GM23338 (cell line): ENCODE data around the gene PPFIBP1.

Experiments used
- CREB1 ChIP-seq: fragments of 250-450 bp; sonication (Bioruptor Pico); IDR thresholded peaks from 2 replicates; pipeline ENCODE4 v1.5.0; 2020; ENCODE audit warnings: low read depth, mild to moderate bottlenecking, moderate library complexity
- EZH2 ChIP-seq: fragments of 200-600 bp; sonication (generic); IDR thresholded peaks from one replicate; pipeline ENCODE4 v1.8.0; 2017; ENCODE audit warnings: antibody characterized with exemption, mild to moderate bottlenecking, low read depth; ENCODE audit not compliant: unreplicated experiment
- EZH2phosphoT487 ChIP-seq: fragments of 200-600 bp; sonication (generic); IDR thresholded peaks from one replicate; pipeline ENCODE4 v1.8.1; 2018; ENCODE audit warnings: antibody characterized with exemption; ENCODE audit not compliant: unreplicated experiment
- JUNB ChIP-seq: IDR thresholded peaks from one replicate; pipeline ENCODE4 v1.6.1; 2016; ENCODE audit warnings: antibody characterized with exemption; ENCODE audit not compliant: unreplicated experiment
- POLR2AphosphoS5 ChIP-seq: IDR thresholded peaks from 2 replicates; pipeline ENCODE4 v1.6.1; 2016; ENCODE audit warnings: antibody characterized with exemption, low read depth
- STAT1 ChIP-seq: IDR thresholded peaks from one replicate; pipeline ENCODE4 v1.6.1; 2016; ENCODE audit warnings: antibody characterized with exemption; ENCODE audit not compliant: unreplicated experiment
- ZNF114 ChIP-seq: fragments of 250-450 bp; sonication (Bioruptor Pico); IDR thresholded peaks from 2 replicates; pipeline ENCODE4 v1.5.0; 2020; ENCODE audit warnings: mild to moderate bottlenecking, moderate library complexity
- TF ChIP-seq, protein P1 (sequence below), 2 experiments: fragments of 200-600 bp in 1 of 2; sonication (generic) in 1 of 2; conservative IDR thresholded peaks; 2 replicates each; pipeline versions ENCODE4 v1.5.1 to v1.6.1; 2016 to 2017; ENCODE audit warnings: antibody characterized with exemption in 2 of 2, low read depth in 2 of 2, mild to moderate bottlenecking in 2 of 2, moderate library complexity in 1 of 2
- TF ChIP-seq, protein P2 (sequence below): IDR thresholded peaks from one replicate; pipeline ENCODE4 v1.6.1; 2018; ENCODE audit warnings: antibody characterized with exemption; ENCODE audit not compliant: unreplicated experiment
- TF ChIP-seq, protein P3 (sequence below): IDR thresholded peaks from 2 replicates; pipeline ENCODE4 v1.6.1; 2016; ENCODE audit warnings: antibody characterized with exemption
- TF ChIP-seq, protein P4 (sequence below): fragments of 250-450 bp; sonication (Bioruptor Pico); IDR thresholded peaks from 2 replicates; pipeline ENCODE4 v1.5.0; 2020; ENCODE audit warnings: mild to moderate bottlenecking, moderate library complexity

DNA sequence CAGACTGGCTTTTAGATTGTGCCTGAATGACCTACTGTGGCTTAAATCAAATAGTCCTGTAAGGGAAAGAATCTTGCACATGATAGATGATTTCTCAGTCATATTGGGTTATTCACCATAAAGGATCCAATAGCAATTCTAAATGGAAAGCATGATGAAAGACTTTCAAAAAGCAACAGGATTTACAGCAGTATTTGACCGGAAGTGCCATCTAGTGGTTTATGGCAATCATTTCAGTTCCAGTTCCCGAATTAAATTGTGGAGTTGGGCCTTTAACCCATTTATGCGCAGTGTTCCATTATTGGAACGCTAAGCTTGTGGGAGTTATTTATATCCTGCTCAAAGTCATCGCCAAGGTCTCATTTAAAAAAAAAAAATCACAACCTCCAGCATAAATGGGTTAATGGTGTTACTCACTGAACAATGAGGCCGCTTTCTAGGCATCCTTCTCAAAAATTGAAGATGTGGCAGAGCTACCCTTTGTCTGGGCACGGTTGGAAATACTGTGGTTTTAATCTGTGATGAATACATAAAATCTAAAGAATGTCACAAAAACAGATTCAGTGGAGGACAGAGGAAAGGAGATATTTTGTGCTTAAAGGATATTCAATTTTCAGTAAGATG lies 111.5 kb downstream of the PPFIBP1 start:
- TF ChIP-seq, protein P1, sequence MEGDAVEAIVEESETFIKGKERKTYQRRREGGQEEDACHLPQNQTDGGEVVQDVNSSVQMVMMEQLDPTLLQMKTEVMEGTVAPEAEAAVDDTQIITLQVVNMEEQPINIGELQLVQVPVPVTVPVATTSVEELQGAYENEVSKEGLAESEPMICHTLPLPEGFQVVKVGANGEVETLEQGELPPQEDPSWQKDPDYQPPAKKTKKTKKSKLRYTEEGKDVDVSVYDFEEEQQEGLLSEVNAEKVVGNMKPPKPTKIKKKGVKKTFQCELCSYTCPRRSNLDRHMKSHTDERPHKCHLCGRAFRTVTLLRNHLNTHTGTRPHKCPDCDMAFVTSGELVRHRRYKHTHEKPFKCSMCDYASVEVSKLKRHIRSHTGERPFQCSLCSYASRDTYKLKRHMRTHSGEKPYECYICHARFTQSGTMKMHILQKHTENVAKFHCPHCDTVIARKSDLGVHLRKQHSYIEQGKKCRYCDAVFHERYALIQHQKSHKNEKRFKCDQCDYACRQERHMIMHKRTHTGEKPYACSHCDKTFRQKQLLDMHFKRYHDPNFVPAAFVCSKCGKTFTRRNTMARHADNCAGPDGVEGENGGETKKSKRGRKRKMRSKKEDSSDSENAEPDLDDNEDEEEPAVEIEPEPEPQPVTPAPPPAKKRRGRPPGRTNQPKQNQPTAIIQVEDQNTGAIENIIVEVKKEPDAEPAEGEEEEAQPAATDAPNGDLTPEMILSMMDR (conservative IDR thresholded peaks at IDR 0.05; ENCODE audit: low read depth in 2 of 2): peak; percentile 67 to 77
- TF ChIP-seq EZH2 (no peak), JUNB (no peak), CREB1 (CRISPR knock-in tag) (no peak), EZH2phosphoT487 (no peak), POLR2AphosphoS5 (no peak), ZNF114 (CRISPR knock-in tag) (no peak), STAT1 (no peak)
- TF ChIP-seq, protein P2, sequence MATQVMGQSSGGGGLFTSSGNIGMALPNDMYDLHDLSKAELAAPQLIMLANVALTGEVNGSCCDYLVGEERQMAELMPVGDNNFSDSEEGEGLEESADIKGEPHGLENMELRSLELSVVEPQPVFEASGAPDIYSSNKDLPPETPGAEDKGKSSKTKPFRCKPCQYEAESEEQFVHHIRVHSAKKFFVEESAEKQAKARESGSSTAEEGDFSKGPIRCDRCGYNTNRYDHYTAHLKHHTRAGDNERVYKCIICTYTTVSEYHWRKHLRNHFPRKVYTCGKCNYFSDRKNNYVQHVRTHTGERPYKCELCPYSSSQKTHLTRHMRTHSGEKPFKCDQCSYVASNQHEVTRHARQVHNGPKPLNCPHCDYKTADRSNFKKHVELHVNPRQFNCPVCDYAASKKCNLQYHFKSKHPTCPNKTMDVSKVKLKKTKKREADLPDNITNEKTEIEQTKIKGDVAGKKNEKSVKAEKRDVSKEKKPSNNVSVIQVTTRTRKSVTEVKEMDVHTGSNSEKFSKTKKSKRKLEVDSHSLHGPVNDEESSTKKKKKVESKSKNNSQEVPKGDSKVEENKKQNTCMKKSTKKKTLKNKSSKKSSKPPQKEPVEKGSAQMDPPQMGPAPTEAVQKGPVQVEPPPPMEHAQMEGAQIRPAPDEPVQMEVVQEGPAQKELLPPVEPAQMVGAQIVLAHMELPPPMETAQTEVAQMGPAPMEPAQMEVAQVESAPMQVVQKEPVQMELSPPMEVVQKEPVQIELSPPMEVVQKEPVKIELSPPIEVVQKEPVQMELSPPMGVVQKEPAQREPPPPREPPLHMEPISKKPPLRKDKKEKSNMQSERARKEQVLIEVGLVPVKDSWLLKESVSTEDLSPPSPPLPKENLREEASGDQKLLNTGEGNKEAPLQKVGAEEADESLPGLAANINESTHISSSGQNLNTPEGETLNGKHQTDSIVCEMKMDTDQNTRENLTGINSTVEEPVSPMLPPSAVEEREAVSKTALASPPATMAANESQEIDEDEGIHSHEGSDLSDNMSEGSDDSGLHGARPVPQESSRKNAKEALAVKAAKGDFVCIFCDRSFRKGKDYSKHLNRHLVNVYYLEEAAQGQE: no peak
- TF ChIP-seq, protein P3, sequence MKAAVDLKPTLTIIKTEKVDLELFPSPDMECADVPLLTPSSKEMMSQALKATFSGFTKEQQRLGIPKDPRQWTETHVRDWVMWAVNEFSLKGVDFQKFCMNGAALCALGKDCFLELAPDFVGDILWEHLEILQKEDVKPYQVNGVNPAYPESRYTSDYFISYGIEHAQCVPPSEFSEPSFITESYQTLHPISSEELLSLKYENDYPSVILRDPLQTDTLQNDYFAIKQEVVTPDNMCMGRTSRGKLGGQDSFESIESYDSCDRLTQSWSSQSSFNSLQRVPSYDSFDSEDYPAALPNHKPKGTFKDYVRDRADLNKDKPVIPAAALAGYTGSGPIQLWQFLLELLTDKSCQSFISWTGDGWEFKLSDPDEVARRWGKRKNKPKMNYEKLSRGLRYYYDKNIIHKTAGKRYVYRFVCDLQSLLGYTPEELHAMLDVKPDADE: no peak
- TF ChIP-seq, protein P4, sequence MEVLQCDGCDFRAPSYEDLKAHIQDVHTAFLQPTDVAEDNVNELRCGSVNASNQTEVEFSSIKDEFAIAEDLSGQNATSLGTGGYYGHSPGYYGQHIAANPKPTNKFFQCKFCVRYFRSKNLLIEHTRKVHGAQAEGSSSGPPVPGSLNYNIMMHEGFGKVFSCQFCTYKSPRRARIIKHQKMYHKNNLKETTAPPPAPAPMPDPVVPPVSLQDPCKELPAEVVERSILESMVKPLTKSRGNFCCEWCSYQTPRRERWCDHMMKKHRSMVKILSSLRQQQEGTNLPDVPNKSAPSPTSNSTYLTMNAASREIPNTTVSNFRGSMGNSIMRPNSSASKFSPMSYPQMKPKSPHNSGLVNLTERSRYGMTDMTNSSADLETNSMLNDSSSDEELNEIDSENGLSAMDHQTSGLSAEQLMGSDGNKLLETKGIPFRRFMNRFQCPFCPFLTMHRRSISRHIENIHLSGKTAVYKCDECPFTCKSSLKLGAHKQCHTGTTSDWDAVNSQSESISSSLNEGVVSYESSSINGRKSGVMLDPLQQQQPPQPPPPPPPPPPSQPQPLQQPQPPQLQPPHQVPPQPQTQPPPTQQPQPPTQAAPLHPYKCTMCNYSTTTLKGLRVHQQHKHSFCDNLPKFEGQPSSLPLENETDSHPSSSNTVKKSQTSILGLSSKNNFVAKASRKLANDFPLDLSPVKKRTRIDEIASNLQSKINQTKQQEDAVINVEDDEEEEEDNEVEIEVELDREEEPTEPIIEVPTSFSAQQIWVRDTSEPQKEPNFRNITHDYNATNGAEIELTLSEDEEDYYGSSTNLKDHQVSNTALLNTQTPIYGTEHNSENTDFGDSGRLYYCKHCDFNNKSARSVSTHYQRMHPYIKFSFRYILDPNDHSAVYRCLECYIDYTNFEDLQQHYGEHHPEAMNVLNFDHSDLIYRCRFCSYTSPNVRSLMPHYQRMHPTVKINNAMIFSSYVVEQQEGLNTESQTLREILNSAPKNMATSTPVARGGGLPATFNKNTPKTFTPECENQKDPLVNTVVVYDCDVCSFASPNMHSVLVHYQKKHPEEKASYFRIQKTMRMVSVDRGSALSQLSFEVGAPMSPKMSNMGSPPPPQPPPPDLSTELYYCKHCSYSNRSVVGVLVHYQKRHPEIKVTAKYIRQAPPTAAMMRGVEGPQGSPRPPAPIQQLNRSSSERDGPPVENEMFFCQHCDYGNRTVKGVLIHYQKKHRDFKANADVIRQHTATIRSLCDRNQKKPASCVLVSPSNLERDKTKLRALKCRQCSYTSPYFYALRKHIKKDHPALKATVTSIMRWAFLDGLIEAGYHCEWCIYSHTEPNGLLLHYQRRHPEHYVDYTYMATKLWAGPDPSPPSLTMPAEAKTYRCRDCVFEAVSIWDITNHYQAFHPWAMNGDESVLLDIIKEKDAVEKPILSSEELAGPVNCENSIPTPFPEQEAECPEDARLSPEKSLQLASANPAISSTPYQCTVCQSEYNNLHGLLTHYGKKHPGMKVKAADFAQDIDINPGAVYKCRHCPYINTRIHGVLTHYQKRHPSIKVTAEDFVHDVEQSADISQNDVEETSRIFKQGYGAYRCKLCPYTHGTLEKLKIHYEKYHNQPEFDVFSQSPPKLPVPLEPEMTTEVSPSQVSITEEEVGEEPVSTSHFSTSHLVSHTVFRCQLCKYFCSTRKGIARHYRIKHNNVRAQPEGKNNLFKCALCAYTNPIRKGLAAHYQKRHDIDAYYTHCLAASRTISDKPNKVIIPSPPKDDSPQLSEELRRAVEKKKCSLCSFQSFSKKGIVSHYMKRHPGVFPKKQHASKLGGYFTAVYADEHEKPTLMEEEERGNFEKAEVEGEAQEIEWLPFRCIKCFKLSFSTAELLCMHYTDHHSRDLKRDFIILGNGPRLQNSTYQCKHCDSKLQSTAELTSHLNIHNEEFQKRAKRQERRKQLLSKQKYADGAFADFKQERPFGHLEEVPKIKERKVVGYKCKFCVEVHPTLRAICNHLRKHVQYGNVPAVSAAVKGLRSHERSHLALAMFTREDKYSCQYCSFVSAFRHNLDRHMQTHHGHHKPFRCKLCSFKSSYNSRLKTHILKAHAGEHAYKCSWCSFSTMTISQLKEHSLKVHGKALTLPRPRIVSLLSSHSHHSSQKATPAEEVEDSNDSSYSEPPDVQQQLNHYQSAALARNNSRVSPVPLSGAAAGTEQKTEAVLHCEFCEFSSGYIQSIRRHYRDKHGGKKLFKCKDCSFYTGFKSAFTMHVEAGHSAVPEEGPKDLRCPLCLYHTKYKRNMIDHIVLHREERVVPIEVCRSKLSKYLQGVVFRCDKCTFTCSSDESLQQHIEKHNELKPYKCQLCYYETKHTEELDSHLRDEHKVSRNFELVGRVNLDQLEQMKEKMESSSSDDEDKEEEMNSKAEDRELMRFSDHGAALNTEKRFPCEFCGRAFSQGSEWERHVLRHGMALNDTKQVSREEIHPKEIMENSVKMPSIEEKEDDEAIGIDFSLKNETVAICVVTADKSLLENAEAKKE (CRISPR knock-in tag): no peak
